KMS-11 (cell line): Measurements from ENCODE around the gene PLEKHA5.

Source experiments
- H2AFZ ChIP-seq: fragments of 200-600 bp; sonication (generic); 2 replicates; pipeline ENCODE4 v1.6.1; 2016; ENCODE audit warnings: antibody characterized with exemption, mixed run types, low read depth
- H3K27ac ChIP-seq: fragments of 200-600 bp; sonication (generic); 2 replicates; pipeline ENCODE4 v1.6.1; 2016; ENCODE audit warnings: mild to moderate bottlenecking, mixed run types
- H3K27me3 ChIP-seq: fragments of 200-600 bp; sonication (generic); 2 replicates; pipeline ENCODE4 v1.6.1; 2017; ENCODE audit warnings: mild to moderate bottlenecking, low read depth, mixed run types, moderate library complexity; ENCODE audit not compliant: insufficient read depth
- H3K36me3 ChIP-seq: fragments of 200-600 bp; sonication (generic); 2 replicates; pipeline ENCODE4 v1.6.1; 2017; ENCODE audit warnings: mild to moderate bottlenecking, mixed run types; ENCODE audit not compliant: insufficient read depth
- H3K4me1 ChIP-seq: fragments of 200-600 bp; sonication (generic); 2 replicates; pipeline ENCODE4 v1.6.1; 2016; ENCODE audit warnings: mild to moderate bottlenecking, low read depth, mixed run types; ENCODE audit not compliant: poor library complexity, severe bottlenecking
- H3K4me2 ChIP-seq: fragments of 200-600 bp; sonication (generic); 2 replicates; pipeline ENCODE4 v1.7.0; 2016; ENCODE audit warnings: mild to moderate bottlenecking, mixed run types
- H3K4me3 ChIP-seq: fragments of 200-600 bp; sonication (generic); IDR thresholded peaks from 2 replicates; pipeline ENCODE4 v1.6.1; 2017; ENCODE audit warnings: low read depth, low read length, mixed read lengths; ENCODE audit not compliant: insufficient read depth
- H3K79me2 ChIP-seq: fragments of 200-600 bp; sonication (generic); 2 replicates; pipeline ENCODE4 v1.6.1; 2016; ENCODE audit warnings: low read depth, mixed run types; ENCODE audit not compliant: insufficient read depth
- H3K9ac ChIP-seq: fragments of 200-600 bp; sonication (generic); 2 replicates; pipeline ENCODE4 v1.6.1; 2016; ENCODE audit warnings: mild to moderate bottlenecking, mixed run types
- H4K20me1 ChIP-seq: fragments of 200-600 bp; sonication (generic); 2 replicates; pipeline ENCODE4 v1.6.1; 2016; ENCODE audit warnings: mild to moderate bottlenecking, mixed run types; ENCODE audit not compliant: insufficient read depth
- TF ChIP-seq, protein P1 (sequence below): fragments of 200-600 bp; sonication (generic); conservative IDR thresholded peaks from 2 replicates; pipeline ENCODE4 v1.6.1; 2017; ENCODE audit warnings: low read depth, mild to moderate bottlenecking, antibody characterized with exemption, low read length, moderate library complexity, mixed read lengths

Gene PLEKHA5

DNA sequence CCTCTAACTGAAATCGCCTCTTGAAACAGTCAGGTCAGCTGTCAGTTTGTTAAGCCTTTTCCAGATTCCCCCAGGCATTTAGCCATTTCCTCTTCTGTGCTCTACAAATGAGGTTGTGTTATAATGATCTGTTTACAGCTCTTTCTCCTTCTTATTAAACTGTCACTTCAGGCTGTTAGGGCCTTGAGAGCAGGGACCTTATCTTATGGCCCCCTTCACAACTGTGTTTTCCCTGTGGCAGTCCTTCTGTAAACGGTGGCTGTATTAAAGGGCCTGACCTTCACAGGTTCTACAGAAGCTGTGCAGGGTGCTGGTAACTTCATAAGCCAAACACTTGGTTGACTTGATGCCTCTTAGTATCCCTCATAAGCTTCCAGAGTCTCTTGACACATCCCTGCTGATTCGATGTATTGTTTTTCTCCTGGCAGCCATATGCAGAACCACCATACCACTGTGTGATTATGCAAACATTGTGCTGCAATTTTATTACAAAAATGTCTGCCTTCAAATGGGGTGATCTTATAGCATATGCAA lies 104.7 kb downstream of the PLEKHA5 start:
- Histone ChIP-seq H3K27ac (no peak overlapping the region), H3K4me2 (no peak overlapping the region), H3K79me2 (no peaks in the 10 kb centered on the region), H2AFZ (no peak overlapping the region), H3K9ac (no peak overlapping the region), H4K20me1 (no peaks in the 10 kb centered on the region), H3K36me3 (no peaks in the 10 kb centered on the region), H3K4me1 (no peaks in the 10 kb centered on the region), H3K4me3 (no peak overlapping the region), H3K27me3 (no peaks in the 10 kb centered on the region)
- TF ChIP-seq, protein P1, sequence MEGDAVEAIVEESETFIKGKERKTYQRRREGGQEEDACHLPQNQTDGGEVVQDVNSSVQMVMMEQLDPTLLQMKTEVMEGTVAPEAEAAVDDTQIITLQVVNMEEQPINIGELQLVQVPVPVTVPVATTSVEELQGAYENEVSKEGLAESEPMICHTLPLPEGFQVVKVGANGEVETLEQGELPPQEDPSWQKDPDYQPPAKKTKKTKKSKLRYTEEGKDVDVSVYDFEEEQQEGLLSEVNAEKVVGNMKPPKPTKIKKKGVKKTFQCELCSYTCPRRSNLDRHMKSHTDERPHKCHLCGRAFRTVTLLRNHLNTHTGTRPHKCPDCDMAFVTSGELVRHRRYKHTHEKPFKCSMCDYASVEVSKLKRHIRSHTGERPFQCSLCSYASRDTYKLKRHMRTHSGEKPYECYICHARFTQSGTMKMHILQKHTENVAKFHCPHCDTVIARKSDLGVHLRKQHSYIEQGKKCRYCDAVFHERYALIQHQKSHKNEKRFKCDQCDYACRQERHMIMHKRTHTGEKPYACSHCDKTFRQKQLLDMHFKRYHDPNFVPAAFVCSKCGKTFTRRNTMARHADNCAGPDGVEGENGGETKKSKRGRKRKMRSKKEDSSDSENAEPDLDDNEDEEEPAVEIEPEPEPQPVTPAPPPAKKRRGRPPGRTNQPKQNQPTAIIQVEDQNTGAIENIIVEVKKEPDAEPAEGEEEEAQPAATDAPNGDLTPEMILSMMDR = no peak

DNA sequence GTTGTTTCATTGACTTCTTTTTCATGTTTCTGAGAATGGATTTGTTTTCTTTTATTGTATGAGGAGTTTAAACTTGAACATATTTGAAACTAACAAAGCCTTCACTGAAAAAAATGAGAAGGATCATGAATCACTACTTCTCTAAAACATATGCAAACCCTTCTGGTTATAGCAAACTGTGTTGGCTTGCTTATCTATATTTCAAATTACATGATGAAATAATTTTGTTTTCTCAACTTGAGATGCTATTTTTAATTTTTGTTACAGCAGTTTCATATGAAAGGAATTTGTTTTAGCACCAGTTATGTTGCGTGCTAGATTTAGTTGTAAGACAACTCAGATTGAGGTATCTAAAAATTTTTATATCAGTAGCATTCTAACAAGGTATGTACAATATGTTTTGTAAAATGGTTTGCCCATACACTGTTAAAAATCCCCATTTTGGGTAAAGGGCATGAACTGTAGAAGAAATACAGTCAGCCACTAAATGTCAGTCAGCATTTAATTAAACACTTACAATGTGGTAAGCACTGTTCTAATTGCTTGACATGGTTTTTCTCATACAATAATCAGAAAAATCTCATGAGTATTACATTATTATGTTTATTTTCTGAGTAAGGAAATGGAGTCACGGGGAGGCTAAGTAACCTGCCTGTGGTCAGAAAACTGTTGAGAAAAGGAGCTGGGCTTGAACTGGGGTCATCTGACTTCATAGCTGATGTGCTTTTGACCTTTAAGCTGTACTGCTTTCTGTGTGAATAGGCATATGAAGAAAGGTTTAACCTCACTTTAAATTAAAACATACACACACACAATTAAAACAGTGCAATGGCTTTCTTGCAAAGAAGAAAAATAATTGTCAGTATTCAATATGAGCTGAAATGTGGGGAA lies 105.7 kb downstream of the PLEKHA5 start:
- H3K4me2 ChIP-seq = no peak overlapping the region
- H3K4me3 ChIP-seq = no peak overlapping the region
- no peaks in the 10 kb centered on the region for H3K79me2 ChIP-seq
- no peaks in the 10 kb centered on the region for H3K27me3 ChIP-seq
- H3K27ac ChIP-seq = no peak overlapping the region
- H3K4me1 ChIP-seq = no peaks in the 10 kb centered on the region
- no peaks in the 10 kb centered on the region for H3K36me3 ChIP-seq
- no peak overlapping the region for H2AFZ ChIP-seq
- TF ChIP-seq, protein P1 = no peak
- no peaks in the 10 kb centered on the region for H4K20me1 ChIP-seq
- H3K9ac ChIP-seq = no peak overlapping the region

DNA sequence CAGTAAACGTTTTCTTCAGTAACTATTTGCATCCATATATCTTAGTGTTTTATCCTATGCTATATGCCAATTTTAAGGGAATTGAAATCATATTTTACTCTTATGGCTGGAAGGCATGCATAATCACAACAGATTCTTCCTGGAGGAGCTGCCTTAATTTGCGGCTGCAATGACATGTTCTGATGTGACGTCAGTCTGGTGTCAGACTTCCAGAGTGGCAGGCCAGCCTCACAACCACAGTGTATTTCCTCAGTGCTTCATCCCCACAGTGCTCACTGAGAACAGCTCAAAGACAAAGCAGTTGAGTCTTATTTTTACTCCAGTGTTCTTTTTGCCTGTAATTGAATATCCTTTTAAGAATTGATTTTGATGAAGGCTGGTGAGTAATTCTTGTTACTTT lies 107.1 kb downstream of the PLEKHA5 start:
- Histone ChIP-seq H3K27ac (no peak overlapping the region), H3K4me2 (no peak overlapping the region), H3K9ac (no peak overlapping the region), H3K4me1 (no peaks in the 10 kb centered on the region), H3K4me3 (no peak overlapping the region), H3K27me3 (no peaks in the 10 kb centered on the region), H2AFZ (no peak overlapping the region), H3K79me2 (no peaks in the 10 kb centered on the region), H3K36me3 (no peaks in the 10 kb centered on the region), H4K20me1 (no peaks in the 10 kb centered on the region)
- TF ChIP-seq, protein P1 = no peak

DNA sequence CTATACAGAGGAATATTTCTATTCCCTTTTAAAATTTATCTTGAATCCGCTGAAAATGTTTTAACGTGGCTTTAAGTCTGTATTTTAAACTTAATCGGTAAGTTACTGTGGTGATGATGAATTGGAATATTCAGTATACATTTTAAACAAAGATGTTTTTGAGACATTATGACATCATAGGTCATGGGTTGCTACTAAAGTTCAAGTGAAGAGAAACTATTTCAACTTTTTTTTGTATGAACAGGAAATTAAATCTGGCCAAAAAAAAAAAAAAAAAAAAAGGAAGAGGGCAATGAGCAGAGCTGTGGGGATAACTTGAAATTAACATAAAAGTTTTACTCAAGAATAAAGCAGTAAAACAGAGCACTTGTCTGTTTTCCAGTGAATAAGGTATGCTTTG lies 109.0 kb downstream of the PLEKHA5 start:
- no peaks in the 10 kb centered on the region for H3K27me3 ChIP-seq
- H3K9ac ChIP-seq = no peak overlapping the region
- no peak overlapping the region for H3K27ac ChIP-seq
- no peaks in the 10 kb centered on the region for H3K79me2 ChIP-seq
- no peak overlapping the region for H2AFZ ChIP-seq
- TF ChIP-seq, protein P1 = no peak
- H4K20me1 ChIP-seq = no peaks in the 10 kb centered on the region
- H3K36me3 ChIP-seq = no peaks in the 10 kb centered on the region
- H3K4me3 ChIP-seq = no peak overlapping the region
- no peak overlapping the region for H3K4me2 ChIP-seq
- no peaks in the 10 kb centered on the region for H3K4me1 ChIP-seq
